Fibroblast of mammary gland (primary cell): ENCODE data around the gene PDLIM7.

Experiments
- DNase-seq: peaks from one replicate; pipeline ENCODE4 v3.0.0-alpha.2; 2010; ENCODE audit warnings: low read depth
- H3K4me3 ChIP-seq: 2 replicates; pipeline ENCODE4 v1.5.1; 2011; ENCODE audit warnings: low read depth, mild to moderate bottlenecking, low read length, moderate library complexity; ENCODE audit not compliant: control insufficient read depth
- TF ChIP-seq, protein P1 (sequence below): conservative IDR thresholded peaks from 2 replicates; pipeline ENCODE4 v1.5.1; 2011; ENCODE audit warnings: low read depth, low read length, inconsistent platforms; ENCODE audit not compliant: control insufficient read depth, insufficient read depth

Gene PDLIM7

DNA sequence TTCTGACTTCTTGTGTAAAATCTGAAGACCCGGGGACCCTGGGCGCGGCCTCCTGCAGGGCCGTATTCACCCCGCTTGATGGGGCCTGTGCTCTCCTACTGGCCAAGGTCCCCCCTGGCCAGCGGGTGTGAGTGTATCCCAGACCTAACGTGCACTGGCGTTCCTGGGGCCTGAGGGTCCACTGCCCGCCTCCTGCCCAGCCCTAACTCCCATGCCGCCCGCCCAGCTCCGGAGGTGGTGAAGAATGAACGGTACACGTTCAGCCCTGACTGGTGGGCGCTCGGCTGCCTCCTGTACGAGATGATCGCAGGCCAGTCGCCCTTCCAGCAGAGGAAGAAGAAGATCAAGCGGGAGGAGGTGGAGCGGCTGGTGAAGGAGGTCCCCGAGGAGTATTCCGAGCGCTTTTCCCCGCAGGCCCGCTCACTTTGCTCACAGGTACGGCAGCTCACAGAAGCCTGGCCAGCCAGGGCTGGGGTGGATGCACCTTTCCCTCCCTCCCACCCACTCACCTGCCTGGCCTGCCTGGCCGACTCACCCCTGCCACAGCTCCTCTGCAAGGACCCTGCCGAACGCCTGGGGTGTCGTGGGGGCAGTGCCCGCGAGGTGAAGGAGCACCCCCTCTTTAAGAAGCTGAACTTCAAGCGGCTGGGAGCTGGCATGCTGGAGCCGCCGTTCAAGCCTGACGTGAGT lies 61.4 kb downstream of the PDLIM7 start:
- H3K4me3 ChIP-seq = no peak overlapping the region
- no peak for DNase-seq
- TF ChIP-seq, protein P1, sequence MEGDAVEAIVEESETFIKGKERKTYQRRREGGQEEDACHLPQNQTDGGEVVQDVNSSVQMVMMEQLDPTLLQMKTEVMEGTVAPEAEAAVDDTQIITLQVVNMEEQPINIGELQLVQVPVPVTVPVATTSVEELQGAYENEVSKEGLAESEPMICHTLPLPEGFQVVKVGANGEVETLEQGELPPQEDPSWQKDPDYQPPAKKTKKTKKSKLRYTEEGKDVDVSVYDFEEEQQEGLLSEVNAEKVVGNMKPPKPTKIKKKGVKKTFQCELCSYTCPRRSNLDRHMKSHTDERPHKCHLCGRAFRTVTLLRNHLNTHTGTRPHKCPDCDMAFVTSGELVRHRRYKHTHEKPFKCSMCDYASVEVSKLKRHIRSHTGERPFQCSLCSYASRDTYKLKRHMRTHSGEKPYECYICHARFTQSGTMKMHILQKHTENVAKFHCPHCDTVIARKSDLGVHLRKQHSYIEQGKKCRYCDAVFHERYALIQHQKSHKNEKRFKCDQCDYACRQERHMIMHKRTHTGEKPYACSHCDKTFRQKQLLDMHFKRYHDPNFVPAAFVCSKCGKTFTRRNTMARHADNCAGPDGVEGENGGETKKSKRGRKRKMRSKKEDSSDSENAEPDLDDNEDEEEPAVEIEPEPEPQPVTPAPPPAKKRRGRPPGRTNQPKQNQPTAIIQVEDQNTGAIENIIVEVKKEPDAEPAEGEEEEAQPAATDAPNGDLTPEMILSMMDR = no peak

DNA sequence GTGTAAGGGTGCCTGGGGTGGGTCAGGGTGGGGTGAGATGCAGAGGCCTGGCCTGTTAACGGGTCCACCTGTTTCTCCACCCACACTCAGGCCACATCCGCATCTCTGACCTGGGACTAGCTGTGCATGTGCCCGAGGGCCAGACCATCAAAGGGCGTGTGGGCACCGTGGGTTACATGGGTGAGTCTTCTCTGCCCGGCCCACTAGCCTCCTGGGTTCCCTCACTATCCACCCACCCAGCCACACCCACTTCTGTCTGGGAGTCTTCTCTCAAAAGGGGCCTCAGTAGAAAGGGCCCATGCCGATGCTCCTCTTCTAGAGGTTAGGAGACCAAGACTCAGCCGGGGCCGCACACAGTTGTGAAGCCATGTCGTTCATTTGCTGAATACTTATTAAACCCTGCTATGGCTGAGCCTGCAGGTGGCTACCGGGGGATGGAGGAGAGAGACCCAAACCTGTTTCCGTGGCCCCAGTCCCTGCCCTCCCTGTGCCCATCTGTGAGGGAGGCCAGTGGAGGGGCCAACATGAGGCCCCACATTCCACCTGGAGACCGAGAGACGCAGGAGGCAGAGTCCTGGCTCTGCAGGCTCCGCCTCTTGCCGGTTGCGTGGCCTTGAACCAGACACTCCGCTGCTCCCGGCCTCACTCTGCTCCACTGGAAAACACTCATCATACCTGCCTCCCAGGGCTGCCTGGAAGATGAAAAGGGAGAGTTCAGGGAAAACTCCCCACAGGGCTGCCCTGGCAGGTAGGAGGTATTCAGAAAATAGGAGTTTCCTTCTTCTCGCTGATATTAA lies 62.3 kb downstream of the PDLIM7 start:
- no peak overlapping the region for H3K4me3 ChIP-seq
- TF ChIP-seq, protein P1 = no peak
- DNase-seq = no peak

DNA sequence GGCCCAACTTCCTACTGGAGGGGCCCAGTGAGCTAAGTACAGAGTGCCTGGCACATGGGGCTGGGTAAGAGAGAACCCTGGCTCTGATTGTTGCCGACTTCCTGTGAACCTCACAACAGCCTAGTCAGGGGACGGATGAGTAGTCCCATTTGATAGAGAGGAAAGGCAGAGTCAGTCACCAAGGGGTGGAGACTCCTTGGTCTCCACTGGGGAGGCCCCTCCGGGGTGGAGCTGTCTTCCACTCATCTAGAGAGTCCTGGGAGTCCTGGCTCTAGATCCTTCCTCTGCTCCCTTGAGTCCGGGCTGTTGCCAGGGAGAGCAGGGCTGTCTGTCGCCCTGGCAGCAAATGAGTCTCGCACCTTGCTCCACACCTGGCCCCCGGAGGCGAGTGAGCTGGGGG lies 63.0 kb downstream of the PDLIM7 start:
- H3K4me3 ChIP-seq = no peak overlapping the region
- TF ChIP-seq, protein P1 = no peak
- DNase-seq = peak; percentile 28

DNA sequence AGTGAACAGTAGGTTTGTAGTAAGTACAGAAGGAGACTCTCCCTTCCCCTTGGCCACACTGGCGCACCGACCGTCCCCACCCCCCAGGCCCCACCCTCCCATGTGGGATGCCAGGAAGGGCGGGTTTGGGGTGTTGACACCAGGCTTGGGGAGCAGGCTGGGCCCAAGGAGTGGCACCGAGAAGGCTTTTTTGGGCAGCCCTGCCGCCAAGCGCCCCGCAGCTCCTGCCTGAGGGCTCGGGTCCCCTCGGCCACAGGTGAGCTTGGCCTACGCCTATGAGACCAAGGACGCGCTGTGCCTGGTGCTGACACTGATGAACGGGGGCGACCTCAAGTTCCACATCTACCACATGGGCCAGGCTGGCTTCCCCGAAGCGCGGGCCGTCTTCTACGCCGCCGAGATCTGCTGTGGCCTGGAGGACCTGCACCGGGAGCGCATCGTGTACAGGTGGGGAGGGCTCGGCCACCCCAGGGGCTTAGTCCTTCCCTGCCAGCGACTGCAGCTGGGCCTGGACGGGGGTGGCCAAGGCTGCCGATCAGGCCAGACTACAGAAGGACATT lies 63.7 kb downstream of the PDLIM7 start:
- TF ChIP-seq, protein P1 = no peak
- DNase-seq = no peak
- no peak overlapping the region for H3K4me3 ChIP-seq
